ENCODE results near the gene RAMP3.

The RAMP3 gene

DNA sequence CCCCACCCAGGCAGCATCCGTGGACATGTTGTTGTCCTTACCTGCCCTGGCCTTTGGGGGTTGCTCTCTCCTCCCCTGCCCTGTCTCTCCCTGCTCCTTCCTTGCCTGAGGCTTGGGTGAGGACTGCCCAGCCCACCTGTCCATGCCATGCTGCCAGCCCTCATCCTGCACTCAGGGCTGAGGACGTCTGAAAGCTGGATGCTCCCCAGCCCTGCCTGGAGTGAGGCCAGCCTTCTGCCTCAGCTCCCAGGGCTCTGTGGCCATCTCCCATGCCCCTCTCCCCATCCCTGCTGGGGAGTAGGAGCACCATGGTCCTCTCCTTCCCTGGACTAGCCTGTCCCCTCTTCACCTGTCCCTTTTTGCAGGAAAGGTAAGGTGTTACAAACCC is 68.4 kb downstream of the RAMP3 start:
- no peak for DNase-seq

DNA sequence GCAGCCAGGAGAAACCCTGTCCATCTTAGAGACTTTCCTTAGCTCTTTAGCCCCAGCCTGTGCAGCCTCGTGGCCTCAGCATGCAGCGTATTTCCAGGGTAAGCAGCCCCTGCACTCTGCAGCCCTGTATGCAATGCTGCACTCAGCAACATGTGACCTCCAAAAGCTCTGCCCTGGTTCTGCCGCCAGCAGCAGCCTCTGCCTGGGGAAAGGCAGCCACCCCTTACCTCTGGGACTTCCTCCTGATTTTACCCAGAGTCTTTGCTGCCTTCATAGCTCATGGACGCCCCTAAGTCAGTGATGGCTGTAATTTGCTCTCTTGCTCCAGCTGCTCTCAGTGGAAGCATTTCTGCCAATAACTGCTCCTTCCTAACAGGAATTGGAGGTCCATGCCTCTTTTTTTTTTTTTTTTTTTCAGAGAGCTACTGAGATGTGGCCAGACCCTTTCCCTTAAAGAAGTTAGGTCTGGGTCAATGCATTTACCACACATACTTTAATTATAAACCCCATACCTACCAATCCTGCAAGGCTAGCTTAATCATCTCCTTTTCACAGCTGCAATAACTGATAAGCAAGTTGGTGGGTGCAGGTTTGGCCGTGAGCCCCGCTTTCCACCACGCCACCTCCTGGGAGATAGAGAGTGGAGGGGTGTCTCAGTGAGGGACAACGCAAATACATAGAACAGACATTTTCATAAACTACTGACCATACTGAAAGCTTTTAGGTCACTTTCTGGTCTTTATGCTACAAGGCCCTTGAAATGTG is 71.7 kb downstream of the RAMP3 start:
- DNase-seq: no peak

DNA sequence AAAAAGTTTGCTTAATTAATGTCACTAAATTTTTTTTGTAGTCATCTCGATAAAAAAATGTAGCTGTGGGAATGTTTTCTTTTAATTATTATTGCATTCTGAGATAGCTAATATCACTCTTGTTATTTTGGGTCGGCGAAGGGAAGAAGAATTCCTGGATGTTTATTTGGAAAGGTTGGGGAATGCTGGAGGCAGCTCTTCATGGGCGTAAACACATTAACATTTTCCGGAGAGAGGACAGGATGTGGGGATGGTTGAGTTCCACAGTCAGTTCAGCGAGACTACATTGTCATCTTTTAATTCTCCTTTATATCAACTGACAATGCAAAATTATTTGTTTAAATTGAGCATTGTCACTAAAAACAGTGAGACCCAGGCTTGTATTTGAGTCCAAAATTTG is 72.5 kb downstream of the RAMP3 start:
- no peak for DNase-seq

DNA sequence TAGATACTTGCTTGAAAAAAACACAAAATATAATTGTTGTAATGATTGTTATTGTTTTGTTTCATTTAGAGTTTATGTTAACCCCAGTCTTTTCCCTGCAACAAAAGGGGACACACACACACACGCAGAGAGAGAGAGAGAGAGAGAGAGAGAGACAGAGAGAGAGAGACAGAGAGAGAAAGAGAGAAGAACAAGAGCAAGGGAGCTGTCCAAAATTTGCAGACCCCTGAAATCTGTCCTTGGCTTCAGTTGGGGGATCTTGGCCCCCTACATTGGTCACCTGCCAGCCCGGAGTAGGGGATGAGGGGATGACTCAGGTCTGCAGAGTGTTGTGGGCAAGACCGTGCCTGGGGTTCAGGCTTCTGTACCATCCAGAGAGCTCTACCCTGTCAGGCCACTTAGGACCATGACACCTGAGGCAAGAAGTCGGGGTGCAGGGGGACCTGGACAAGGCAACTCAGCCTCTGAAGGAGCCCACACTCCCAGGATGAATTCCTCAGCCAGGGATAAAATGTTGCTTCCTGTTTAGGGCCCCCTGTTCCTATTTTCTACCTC is 73.1 kb downstream of the RAMP3 start:
- no peak for DNase-seq

DNA sequence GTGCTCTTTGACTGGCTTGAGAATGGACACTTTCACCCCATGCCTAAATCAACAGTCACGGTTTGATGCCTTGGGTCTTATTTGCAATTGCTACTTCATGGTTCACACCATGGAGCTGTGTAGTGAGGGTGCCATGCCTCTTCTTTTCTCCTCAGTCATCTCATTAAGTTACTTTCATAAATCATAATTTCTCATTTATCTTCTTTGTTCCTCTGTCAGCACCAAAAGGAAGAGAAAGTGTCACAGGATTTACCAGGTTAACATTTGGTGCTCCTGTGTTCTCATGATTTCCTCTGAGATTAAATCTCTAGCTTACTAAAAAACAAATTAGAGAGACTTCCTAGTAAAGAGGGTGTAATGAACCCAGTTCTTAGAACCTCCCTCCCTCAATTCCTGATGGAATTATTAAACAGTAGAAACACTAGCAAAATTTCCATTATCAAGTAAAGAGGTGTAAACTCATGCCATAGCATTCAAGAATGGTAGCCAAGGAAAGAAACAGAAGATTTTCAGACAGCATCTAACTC is 75.7 kb downstream of the RAMP3 start:
- DNase-seq: no peak
